HAP-1 (cell line): ENCODE measurements around the gene EIF3F.

Source experiments
- DNase-seq, 2 experiments: peaks; one replicate each; pipeline ENCODE4 v3.0.0-alpha.2; 2016 to 2020; ENCODE audit warnings: low spot score in 2 of 2
- H3K27me3 ChIP-seq: fragments of 250-450 bp; sonication (Bioruptor Pico); 2 replicates; pipeline ENCODE4 v1.5.1; 2020; ENCODE audit warnings: low read depth, mild to moderate bottlenecking, moderate library complexity
- H3K36me3 ChIP-seq: fragments of 250-450 bp; sonication (Bioruptor Pico); replicated peaks from 2 replicates; pipeline ENCODE4 v1.5.1; 2020; ENCODE audit warnings: mild to moderate bottlenecking
- H3K4me1 ChIP-seq: fragments of 250-450 bp; sonication (Bioruptor Pico); 2 replicates; pipeline ENCODE4 v1.5.1; 2020; ENCODE audit warnings: mild to moderate bottlenecking
- H3K4me3 ChIP-seq: fragments of 250-450 bp; sonication (Bioruptor Pico); 2 replicates; pipeline ENCODE4 v1.5.1; 2020; ENCODE audit warnings: mild to moderate bottlenecking, moderate library complexity
- H3K9me3 ChIP-seq: fragments of 250-450 bp; sonication (Bioruptor Pico); 2 replicates; pipeline ENCODE4 v1.5.1; 2020; ENCODE audit warnings: mild to moderate bottlenecking, moderate library complexity
- in situ Hi-C: fragments of 300-500 bp; cut with MboI; formaldehyde crosslinking; loops from 3 replicates; pipeline ENCODE4 v1.14.3; 2020; ENCODE audit warnings: low sequenced_read_pairs, inconsistent platforms, mixed read lengths

The EIF3F gene

GRCh38 chr11:8040921-8041285, 53.8 kb downstream of the EIF3F start:
- in situ Hi-C loops: loop anchor here (5.0 kb wide), 1 partner anchor 46 kb away; no protein-coding TSS in a partner anchor
- DNase-seq: no peak
- Histone ChIP-seq H3K9me3 (no peaks in the 10 kb centered on the region), H3K36me3 (no peaks in the 10 kb centered on the region), H3K4me1 (no peaks in the 10 kb centered on the region), H3K27me3 (peaks cover 23% of the 10 kb centered on the region), H3K4me3 (no peak overlapping the region)

GRCh38 chr11:8041576-8041975, 54.4 kb downstream of the EIF3F start:
- DNase-seq: no peak
- H3K36me3 ChIP-seq: no peaks in the 10 kb centered on the region
- in situ Hi-C loops: loop anchor here (5.0 kb wide), 1 partner anchor 46 kb away; no protein-coding TSS in a partner anchor
- H3K9me3 ChIP-seq: no peaks in the 10 kb centered on the region
- no peaks in the 10 kb centered on the region for H3K4me1 ChIP-seq
- H3K4me3 ChIP-seq: no peak overlapping the region
- peaks cover 25% of the 10 kb centered on the region for H3K27me3 ChIP-seq

DNA sequence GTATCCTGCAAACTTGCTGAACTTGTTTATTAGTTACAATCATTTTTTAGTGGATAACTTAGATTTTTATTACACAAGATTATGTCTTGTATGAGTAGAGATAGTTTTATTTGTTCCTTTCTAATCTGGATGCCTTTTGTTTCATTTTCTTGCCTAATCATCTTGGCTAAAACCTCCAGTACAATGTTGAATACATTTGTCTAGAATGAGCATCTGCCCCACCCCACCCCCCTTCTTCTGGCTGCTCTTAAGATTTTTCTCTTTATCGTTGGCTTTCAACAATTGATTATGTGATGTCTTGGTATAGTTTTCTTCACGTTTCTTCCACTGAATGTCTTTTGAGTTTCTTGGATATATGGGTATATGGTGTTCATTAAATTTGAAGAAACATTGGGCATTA, 56.6 kb downstream of the EIF3F start:
- in situ Hi-C loops: loop anchor here (5.0 kb wide), 1 partner anchor 44 kb away; no protein-coding TSS in a partner anchor
- peaks cover 23% of the 10 kb centered on the region for H3K27me3 ChIP-seq
- no peaks in the 10 kb centered on the region for H3K4me1 ChIP-seq
- no peaks in the 10 kb centered on the region for H3K36me3 ChIP-seq
- no peak overlapping the region for H3K4me3 ChIP-seq
- DNase-seq: no peak
- H3K9me3 ChIP-seq: no peaks in the 10 kb centered on the region

GRCh38 chr11:8045839-8046238, 58.7 kb downstream of the EIF3F start:
- in situ Hi-C loops: no loop called here
- Histone ChIP-seq H3K27me3 (peaks cover 34% of the 10 kb centered on the region), H3K4me1 (no peaks in the 10 kb centered on the region), H3K36me3 (no peaks in the 10 kb centered on the region), H3K9me3 (no peaks in the 10 kb centered on the region), H3K4me3 (no peak overlapping the region)
- no peak for DNase-seq

DNA sequence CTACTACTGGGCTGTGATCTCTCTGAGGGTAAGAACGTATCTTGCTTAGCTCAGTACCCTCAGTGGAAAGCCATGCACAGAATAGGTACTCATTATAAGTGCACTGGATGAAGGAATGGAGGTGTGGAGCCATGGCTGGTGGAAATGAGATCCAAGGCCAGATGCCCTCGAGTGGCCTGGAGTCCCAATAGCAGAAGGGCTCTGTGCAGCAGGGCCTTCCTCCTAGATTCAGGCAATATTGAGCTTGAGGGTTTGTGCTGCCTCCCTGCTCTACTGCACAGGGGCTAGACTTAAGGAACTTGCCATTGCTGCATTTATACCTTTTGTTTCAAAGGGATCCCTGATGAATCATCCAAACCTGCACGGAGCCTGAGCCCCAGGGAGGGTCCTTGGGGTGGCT, 60.2 kb downstream of the EIF3F start:
- H3K4me1 ChIP-seq: no peaks in the 10 kb centered on the region
- H3K36me3 ChIP-seq: no peaks in the 10 kb centered on the region
- peaks cover 46% of the 10 kb centered on the region for H3K27me3 ChIP-seq
- no peak overlapping the region for H3K4me3 ChIP-seq
- H3K9me3 ChIP-seq: no peaks in the 10 kb centered on the region
- DNase-seq: no peak
- in situ Hi-C loops: no loop called here

GRCh38 chr11:8049084-8049483, 61.9 kb downstream of the EIF3F start:
- no peak for DNase-seq
- Histone ChIP-seq H3K27me3 (peaks cover 42% of the 10 kb centered on the region), H3K9me3 (no peaks in the 10 kb centered on the region), H3K36me3 (no peaks in the 10 kb centered on the region), H3K4me3 (no peak overlapping the region), H3K4me1 (no peaks in the 10 kb centered on the region)
- in situ Hi-C loops: no loop called here
